CD14-positive monocyte (primary cell): Measurements from ENCODE around the gene ZDHHC14. TPM values are rescaled to one million over a fixed set of nuclear protein-coding genes. Genes with fewer than 3 reads are reported as not detected.

Source experiments
- DNase-seq, 3 donors: peaks; one replicate each; pipeline ENCODE4 v3.0.0-alpha.2; 2011 to 2022
- H2AFZ ChIP-seq: 2 replicates; pipeline ENCODE4 v1.6.0; 2012; ENCODE audit warnings: mild to moderate bottlenecking, low read depth, low read length, inconsistent platforms; ENCODE audit not compliant: insufficient read depth, poor library complexity, severe bottlenecking
- H3K27ac ChIP-seq, 2 donors: 1 replicate in 1 of 2; 2 replicates in 1 of 2; pipeline ENCODE4 v1.5.1; 2012 to 2013; ENCODE audit warnings: low read length in 2 of 2, control low read depth in 1 of 2, inconsistent platforms in 1 of 2, low read depth in 1 of 2, mild to moderate bottlenecking in 1 of 2
- H3K27me3 ChIP-seq, 2 donors: one replicate each; pipeline versions ENCODE4 v1.6.0 to v1.6.1; 2011 to 2013; ENCODE audit warnings: low read length in 2 of 2; ENCODE audit not compliant: control insufficient read depth in 2 of 2, insufficient read depth in 2 of 2
- H3K36me3 ChIP-seq, 2 donors: replicated peaks in 1 of 2; 1 replicate in 1 of 2; 2 replicates in 1 of 2; pipeline versions ENCODE4 v1.5.1 to v1.6.1; 2012 to 2013; ENCODE audit warnings: low read length in 2 of 2, control low read depth in 1 of 2, inconsistent platforms in 1 of 2, mild to moderate bottlenecking in 1 of 2; ENCODE audit not compliant: insufficient read depth in 2 of 2, control insufficient read depth in 1 of 2
- H3K4me1 ChIP-seq, 2 donors: 1 replicate in 1 of 2; 2 replicates in 1 of 2; pipeline versions ENCODE4 v1.5.1 to v1.6.1; 2012 to 2013; ENCODE audit warnings: low read length in 2 of 2, control low read depth in 1 of 2, inconsistent platforms in 1 of 2, mild to moderate bottlenecking in 1 of 2, moderate library complexity in 1 of 2; ENCODE audit not compliant: insufficient read depth in 2 of 2, control insufficient read depth in 1 of 2
- H3K4me2 ChIP-seq: replicated peaks from 2 replicates; pipeline ENCODE3; 2012; ENCODE audit warnings: low read length, moderate library complexity, mild to moderate bottlenecking; ENCODE audit not compliant: poor library complexity, severe bottlenecking; ENCODE audit errors: extremely low read depth
- H3K4me3 ChIP-seq, 3 experiments: fragments of 200-600 bp in 1 of 3; sonication (generic) in 1 of 3; replicated peaks in 1 of 3; 1 replicate in 2 of 3; 2 replicates in 1 of 3; pipeline ENCODE4 v1.5.1; 2011 to 2013; ENCODE audit warnings: low read length in 3 of 3, mild to moderate bottlenecking in 3 of 3, control low read depth in 2 of 3, low read depth in 2 of 3, inconsistent platforms in 1 of 3, moderate library complexity in 1 of 3
- H3K79me2 ChIP-seq: 2 replicates; pipeline ENCODE4 v1.6.0; 2012; ENCODE audit warnings: mild to moderate bottlenecking, control low read depth, inconsistent platforms, low read length, moderate library complexity; ENCODE audit not compliant: insufficient read depth
- H3K9ac ChIP-seq: 2 replicates; pipeline ENCODE4 v1.6.0; 2017; ENCODE audit warnings: low read length, mild to moderate bottlenecking; ENCODE audit not compliant: insufficient read depth, poor library complexity, severe bottlenecking
- H3K9me3 ChIP-seq, 2 donors: replicated peaks in 1 of 2; 1 replicate in 1 of 2; 2 replicates in 1 of 2; pipeline versions ENCODE4 v1.5.1 to v1.6.1; 2012 to 2013; ENCODE audit warnings: low read length in 2 of 2, control low read depth in 1 of 2; ENCODE audit not compliant: control insufficient read depth in 1 of 2, insufficient read depth in 1 of 2
- H4K20me1 ChIP-seq: 2 replicates; pipeline ENCODE4 v1.6.0; 2012; ENCODE audit warnings: mild to moderate bottlenecking, low read length, control low read depth, moderate library complexity; ENCODE audit not compliant: insufficient read depth
- H3K27ac Mint-ChIP-seq, 7 donors: one replicate each; pipeline ENCODE4 v1.8.0; 2020; ENCODE audit warnings: mild to moderate bottlenecking in 7 of 7, mixed read lengths in 7 of 7, moderate library complexity in 6 of 7, inconsistent platforms in 2 of 7
- H3K27me3 Mint-ChIP-seq, 3 donors: one replicate each; pipeline ENCODE4 v1.8.0; 2021 to 2022; ENCODE audit warnings: low read depth in 3 of 3, mild to moderate bottlenecking in 3 of 3, mixed read lengths in 3 of 3, moderate library complexity in 3 of 3, inconsistent platforms in 1 of 3
- H3K36me3 Mint-ChIP-seq, 2 donors: one replicate each; pipeline ENCODE4 v1.8.0; 2020; ENCODE audit warnings: mixed read lengths in 2 of 2, inconsistent platforms in 1 of 2, mild to moderate bottlenecking in 1 of 2
- H3K4me1 Mint-ChIP-seq: one replicate; pipeline ENCODE4 v1.8.0; 2020; ENCODE audit warnings: mild to moderate bottlenecking, mixed read lengths
- H3K4me3 Mint-ChIP-seq, 2 donors: one replicate each; pipeline ENCODE4 v1.8.0; 2020; ENCODE audit warnings: mild to moderate bottlenecking in 2 of 2, mixed read lengths in 2 of 2, moderate library complexity in 1 of 2
- H3K9me3 Mint-ChIP-seq, 7 donors: one replicate each; pipeline ENCODE4 v1.8.0; 2020 to 2022; ENCODE audit warnings: mixed read lengths in 7 of 7, mild to moderate bottlenecking in 6 of 7, moderate library complexity in 6 of 7, inconsistent platforms in 2 of 7
- WGBS: methylation state at CpG from one replicate; pipeline ENCODE4 v1.1.5; 2013; ENCODE audit warnings: missing lambda C conversion rate; ENCODE audit not compliant: insufficient coverage; 5-methylcytosine and 5-hydroxymethylcytosine counted together
- intact Hi-C, 2 donors: fragments of 100-400 bp; cut with micrococcal nuclease; formaldehyde crosslinking; loops; one replicate each; pipeline versions ENCODE4 v1.15.0 to v1.15.1; 2023
- polyA plus RNA-seq, 3 donors: library from polyadenylated mRNA; depleted of rRNA in 1 of 3; unstranded in 2 of 3; stranded (reverse) in 1 of 3; fragments of 300-500 nt in 2 of 3; fragments of >200 nt in 1 of 3; fragmentation: Illumina TruSeq in 2 of 3; gene quantifications; 1 replicate in 2 of 3; 2 replicates in 1 of 3; pipeline ENCODE4 v1.2.3, GENCODE V29; 2012 to 2021
- TF ChIP-seq, protein P1 (sequence below): fragments of 200-600 bp; IDR thresholded peaks from one replicate; pipeline ENCODE4 v1.8.0; 2022; ENCODE audit warnings: antibody characterized with exemption, mild to moderate bottlenecking

The ZDHHC14 gene
- polyA plus RNA-seq, 3 donors = 0.30 to 1.7 (median 0.93) TPM

DNA sequence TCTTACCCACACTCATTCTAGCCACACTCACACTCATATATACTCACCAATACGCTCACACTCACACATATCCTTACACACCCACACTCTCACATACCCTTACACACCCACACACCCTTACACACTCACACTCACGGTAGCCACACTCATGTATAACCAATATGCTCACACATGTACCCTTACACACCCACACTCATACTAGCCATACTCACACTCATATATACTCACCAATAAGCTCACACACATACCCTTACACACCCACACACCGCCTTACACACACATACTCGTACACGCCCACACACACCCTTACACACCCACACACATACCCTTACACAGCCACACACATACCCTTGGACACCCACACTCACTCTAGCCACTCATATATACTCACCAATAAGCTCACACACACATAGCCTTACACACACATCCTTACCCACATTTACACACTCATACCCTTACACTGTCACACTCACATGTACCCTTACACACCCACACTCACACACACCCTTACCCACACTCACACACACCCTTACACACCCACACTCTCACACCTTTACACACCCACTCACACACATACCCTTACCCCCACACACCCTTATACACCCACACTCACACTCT, 249.6 kb downstream of the ZDHHC14 start:
- WGBS = 98% methylated on average over 5 of the region's 5 CpGs
- no peak for DNase-seq
- intact Hi-C loops = no loop called here

DNA sequence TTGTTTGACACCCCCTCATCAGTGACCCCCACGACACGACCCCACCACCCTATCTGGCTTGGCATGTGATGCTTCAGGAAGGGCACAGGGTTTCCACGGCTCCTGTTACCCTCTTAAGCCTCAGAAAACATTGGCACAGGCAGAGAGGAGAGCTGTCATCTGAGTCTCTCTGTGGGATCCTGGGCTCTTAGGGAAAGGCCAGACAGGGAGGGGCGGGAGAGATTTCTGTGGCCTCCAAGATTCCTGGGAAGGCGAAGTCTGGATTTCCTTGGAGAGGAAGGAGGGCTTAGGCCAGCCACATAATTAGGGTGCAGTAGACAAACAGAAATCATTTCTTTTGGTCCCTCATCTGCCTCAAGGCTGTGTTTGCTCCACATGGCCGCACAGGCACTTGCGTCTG, 250.4 kb downstream of the ZDHHC14 start:
- 95% methylated on average over 4 of the region's 7 CpGs for WGBS
- H2AFZ ChIP-seq = no peak overlapping the region
- no peak overlapping the region for H3K27ac Mint-ChIP-seq

More for the DNA sequence above, 249.6 kb downstream of the ZDHHC14 start:
- Mint-ChIP-seq H3K4me1 (peaks cover 10% of the 10 kb centered on the region), H3K4me3 (no peak overlapping the region), H3K36me3 (peaks cover 0 to 6% of the 10 kb centered on the region in 2 donors), H3K27me3 (peaks cover 0 to 2% (median 0%) of the 10 kb centered on the region in 3 donors), H3K9me3 (no peaks in the 10 kb centered on the region), H3K27ac (no peak overlapping the region)
- no peak overlapping the region for H2AFZ ChIP-seq
- peaks cover 5 to 7% of the 10 kb centered on the region in 2 donors for H3K4me1 ChIP-seq
- H3K79me2 ChIP-seq = no peaks in the 10 kb centered on the region
- no peak overlapping the region for H3K4me3 ChIP-seq
- H3K27me3 ChIP-seq = no peaks in the 10 kb centered on the region
- H3K9me3 ChIP-seq = no peaks in the 10 kb centered on the region
- no peaks in the 10 kb centered on the region for H4K20me1 ChIP-seq
- no peak overlapping the region for H3K4me2 ChIP-seq
- TF ChIP-seq, protein P1, sequence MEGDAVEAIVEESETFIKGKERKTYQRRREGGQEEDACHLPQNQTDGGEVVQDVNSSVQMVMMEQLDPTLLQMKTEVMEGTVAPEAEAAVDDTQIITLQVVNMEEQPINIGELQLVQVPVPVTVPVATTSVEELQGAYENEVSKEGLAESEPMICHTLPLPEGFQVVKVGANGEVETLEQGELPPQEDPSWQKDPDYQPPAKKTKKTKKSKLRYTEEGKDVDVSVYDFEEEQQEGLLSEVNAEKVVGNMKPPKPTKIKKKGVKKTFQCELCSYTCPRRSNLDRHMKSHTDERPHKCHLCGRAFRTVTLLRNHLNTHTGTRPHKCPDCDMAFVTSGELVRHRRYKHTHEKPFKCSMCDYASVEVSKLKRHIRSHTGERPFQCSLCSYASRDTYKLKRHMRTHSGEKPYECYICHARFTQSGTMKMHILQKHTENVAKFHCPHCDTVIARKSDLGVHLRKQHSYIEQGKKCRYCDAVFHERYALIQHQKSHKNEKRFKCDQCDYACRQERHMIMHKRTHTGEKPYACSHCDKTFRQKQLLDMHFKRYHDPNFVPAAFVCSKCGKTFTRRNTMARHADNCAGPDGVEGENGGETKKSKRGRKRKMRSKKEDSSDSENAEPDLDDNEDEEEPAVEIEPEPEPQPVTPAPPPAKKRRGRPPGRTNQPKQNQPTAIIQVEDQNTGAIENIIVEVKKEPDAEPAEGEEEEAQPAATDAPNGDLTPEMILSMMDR = no peak
- no peak overlapping the region for H3K27ac ChIP-seq
- no peaks in the 10 kb centered on the region for H3K36me3 ChIP-seq
- H3K9ac ChIP-seq = no peak overlapping the region

More for the DNA sequence above, 250.4 kb downstream of the ZDHHC14 start:
- Histone ChIP-seq H3K9ac (no peak overlapping the region), H3K4me1 (peaks cover 5 to 7% of the 10 kb centered on the region in 2 donors), H3K9me3 (no peaks in the 10 kb centered on the region), H3K27ac (no peak overlapping the region), H3K4me2 (no peak overlapping the region), H3K36me3 (no peaks in the 10 kb centered on the region), H4K20me1 (no peaks in the 10 kb centered on the region), H3K79me2 (no peaks in the 10 kb centered on the region), H3K4me3 (no peak overlapping the region), H3K27me3 (no peaks in the 10 kb centered on the region)
- no peaks in the 10 kb centered on the region for H3K9me3 Mint-ChIP-seq
- TF ChIP-seq, protein P1 = no peak
- DNase-seq = no peak
- H3K27me3 Mint-ChIP-seq = peaks cover 0 to 2% (median 0%) of the 10 kb centered on the region in 3 donors
- no peak overlapping the region for H3K4me3 Mint-ChIP-seq
- intact Hi-C loops = no loop called here
- H3K4me1 Mint-ChIP-seq = peaks cover 10% of the 10 kb centered on the region
- peaks cover 0 to 6% of the 10 kb centered on the region in 2 donors for H3K36me3 Mint-ChIP-seq
